Breast epithelium (tissue), 3 donors: ENCODE data around the gene FRMD4A.

Experiments used
- CTCF ChIP-seq, 3 donors: fragments of 450-650 bp; IDR thresholded peaks; one replicate each; pipeline ENCODE4 v1.5.1; 2016 to 2017; ENCODE audit warnings: antibody characterized with exemption in 3 of 3, mild to moderate bottlenecking in 3 of 3, moderate library complexity in 3 of 3
- POLR2A ChIP-seq: fragments of 450-650 bp; IDR thresholded peaks from one replicate; pipeline ENCODE4 v1.6.1; 2016; ENCODE audit warnings: antibody characterized with exemption, mild to moderate bottlenecking, moderate library complexity

- no peak for TF ChIP-seq CTCF (IDR thresholded peaks at IDR 0.05)
- TF ChIP-seq POLR2A = no peak
These were observed 697.8 kb downstream of the FRMD4A start for GRCh38 chr10:13632884-13633440.
